Stromal cell of bone marrow (primary cell): Measurements from ENCODE around the gene PLEKHG2.
A peak's percentile ranks its signal among the peaks of the same experiment; 100 is the strongest.

Experiments
- DNase-seq: peaks from one replicate; pipeline ENCODE4 v3.0.0-alpha.2; 2012; ENCODE audit warnings: low read depth

Gene PLEKHG2

GRCh38 chr19:39385629-39386411 lies 26.6 kb upstream of the PLEKHG2 start:
- no peak for DNase-seq

GRCh38 chr19:39386557-39386956 lies 25.9 kb upstream of the PLEKHG2 start:
- DNase-seq = no peak

- DNase-seq = no peak
Observed at GRCh38 chr19:39388657-39389056, 23.8 kb upstream of the PLEKHG2 start.

- DNase-seq = no peak
Observed at GRCh38 chr19:39389631-39390414, 22.6 kb upstream of the PLEKHG2 start.

- no peak for DNase-seq
Observed at GRCh38 chr19:39390451-39390750, 22.1 kb upstream of the PLEKHG2 start.

- DNase-seq = peak; percentile 100
Observed at GRCh38 chr19:39390751-39391437, 21.6 kb upstream of the PLEKHG2 start, which contains the start of the genes MED29 and PAF1. MED29 (plus strand) TSS chr19:39391378; CDS start chr19:39391423, 45 bp downstream. PAF1 (minus strand) TSS chr19:39391106; CDS start chr19:39390864, 242 bp downstream.

GRCh38 chr19:39397360-39398296 lies 14.8 kb upstream of the PLEKHG2 start:
- peak; percentile 69 for DNase-seq

- DNase-seq = peak; percentile 83
Observed at GRCh38 chr19:39398297-39398864, 14.1 kb upstream of the PLEKHG2 start.

- DNase-seq = no peak
Observed at GRCh38 chr19:39399668-39400050, 12.8 kb upstream of the PLEKHG2 start.

GRCh38 chr19:39400061-39400460 lies 12.4 kb upstream of the PLEKHG2 start:
- DNase-seq = no peak

- DNase-seq = no peak
Observed at GRCh38 chr19:39401070-39401548, 11.4 kb upstream of the PLEKHG2 start.

- peak; percentile 47 for DNase-seq
Observed at GRCh38 chr19:39401549-39402345, 10.7 kb upstream of the PLEKHG2 start.

- peak; percentile 83 for DNase-seq
Observed at GRCh38 chr19:39402346-39403300, 9.8 kb upstream of the PLEKHG2 start.

GRCh38 chr19:39403331-39404312 lies 8.8 kb upstream of the PLEKHG2 start:
- DNase-seq = peak; percentile 99

GRCh38 chr19:39405261-39405957 lies 7.1 kb upstream of the PLEKHG2 start:
- DNase-seq = no peak

GRCh38 chr19:39405958-39406655 lies 6.4 kb upstream of the PLEKHG2 start:
- DNase-seq = no peak
